A673 (cell line): ENCODE measurements around the gene BRWD1. TPM values are rescaled to one million over a fixed set of nuclear protein-coding genes. Genes with fewer than 3 reads are reported as not detected.
"Not testable (repeated sequence)": the region's sequence is repeated elsewhere in the genome, so short reads cannot be mapped to it uniquely, and the experiment has no call there.

ENCODE experiments used
- BruUV-seq: library from RNA; stranded (reverse); fragments of 400-500 nt; replicated peaks from 2 replicates; lab custom pipeline; 2021; lab: Mats Ljungman, UMichigan
- CTCF ChIA-PET: fragments of 300-600 bp; sonication (Branson Sonifier 250); formaldehyde crosslinking; loops from one replicate; lab custom pipeline; 2022; ENCODE audit warnings: antibody characterized with exemption; lab: Charles Lee
- POLR2A ChIA-PET: fragments of 300-600 bp; sonication (Branson Sonifier 250); formaldehyde crosslinking; loops from one replicate; lab custom pipeline; 2022; ENCODE audit warnings: antibody characterized with exemption; ENCODE audit not compliant: low non-redundant PET; lab: Charles Lee
- DNase-seq: peaks from one replicate; pipeline ENCODE4 v3.0.0-alpha.2; 2015; ENCODE audit warnings: low spot score
- H3K27ac ChIP-seq: fragments of 200-600 bp; sonication (generic); 2 replicates; pipeline ENCODE4 v1.5.1; 2016; ENCODE audit warnings: mixed run types, low read depth, mild to moderate bottlenecking, mixed read lengths, antibody characterized with exemption, low read length; ENCODE audit not compliant: poor library complexity, severe bottlenecking
- H3K27me3 ChIP-seq: fragments of 200-600 bp; sonication (generic); replicated peaks from 2 replicates; pipeline ENCODE4 v1.6.1; 2017; ENCODE audit warnings: mixed run types, low read depth, mild to moderate bottlenecking, mixed read lengths, antibody characterized with exemption, low read length; ENCODE audit not compliant: insufficient read depth, poor library complexity
- H3K36me3 ChIP-seq: fragments of 200-600 bp; sonication (generic); 2 replicates; pipeline ENCODE4 v1.6.1; 2016; ENCODE audit warnings: mixed run types, mild to moderate bottlenecking, mixed read lengths, antibody characterized with exemption, low read length; ENCODE audit not compliant: insufficient read depth, poor library complexity, severe bottlenecking
- H3K4me1 ChIP-seq: fragments of 200-600 bp; sonication (generic); 2 replicates; pipeline ENCODE4 v1.6.1; 2017; ENCODE audit warnings: mixed run types, mild to moderate bottlenecking, mixed read lengths, antibody characterized with exemption, low read length; ENCODE audit not compliant: insufficient read depth, poor library complexity, severe bottlenecking
- H3K4me3 ChIP-seq: fragments of 200-600 bp; sonication (generic); 2 replicates; pipeline ENCODE4 v1.5.1; 2016; ENCODE audit warnings: low read depth, mixed run types, mild to moderate bottlenecking, mixed read lengths, low read length; ENCODE audit not compliant: poor library complexity, severe bottlenecking
- H3K9me3 ChIP-seq: fragments of 200-600 bp; sonication (generic); 2 replicates; pipeline ENCODE4 v1.6.1; 2016; ENCODE audit warnings: mixed run types, low read depth, mild to moderate bottlenecking, mixed read lengths, antibody characterized with exemption, low read length; ENCODE audit not compliant: poor library complexity, severe bottlenecking
- EZH2 ChIP-seq: fragments of 200-600 bp; sonication (generic); IDR thresholded peaks from 2 replicates; pipeline ENCODE4 v1.6.1; 2017; ENCODE audit warnings: borderline replicate concordance, low read depth, mild to moderate bottlenecking, mixed read lengths, antibody characterized with exemption, low read length; ENCODE audit not compliant: poor library complexity, severe bottlenecking
- intact Hi-C: fragments of 100-400 bp; cut with micrococcal nuclease; formaldehyde crosslinking; loops from one replicate; pipeline ENCODE4 v1.10.0; 2022; ENCODE audit not compliant: unreplicated experiment
- total RNA-seq: library from RNA; stranded (reverse); gene quantifications from 2 replicates; pipeline ENCODE4 v1.2.3, GENCODE V29; 2021
- TF ChIP-seq, protein P1 (sequence below): fragments of 300-800, 200-600 bp; sonication (generic); conservative IDR thresholded peaks from 2 replicates; pipeline ENCODE4 v1.5.1; 2017; ENCODE audit warnings: low read depth, mild to moderate bottlenecking, antibody characterized with exemption, low read length, moderate library complexity, mixed read lengths

BRWD1 gene
- total RNA-seq, 1 experiment from 2014 or later, result 27.6 TPM

DNA sequence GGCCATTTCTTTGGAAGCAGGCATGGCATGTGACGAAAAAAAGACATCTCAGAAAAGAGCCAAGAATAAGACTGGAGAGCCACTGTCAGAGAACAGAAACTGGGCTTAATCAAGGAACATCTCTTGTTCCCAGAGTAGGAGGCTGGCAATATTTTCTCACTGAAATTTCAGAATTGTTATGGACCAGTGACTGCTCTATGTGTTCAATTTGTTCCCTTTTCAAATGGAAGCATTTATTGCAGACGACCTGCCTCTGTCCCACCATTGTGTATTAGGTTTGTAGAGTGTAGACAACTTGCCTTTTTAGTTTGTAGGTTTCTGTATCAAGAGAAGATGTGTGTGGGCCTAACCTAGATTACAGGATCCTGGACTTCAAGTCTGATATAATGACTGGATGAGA lies 148.9 kb downstream of the BRWD1 start:
- H3K36me3 ChIP-seq, result no peaks in the 10 kb centered on the region
- no TSS peak for BruUV-seq
- H3K4me3 ChIP-seq, result no peak overlapping the region
- H3K9me3 ChIP-seq, result peaks cover 9% of the 10 kb centered on the region
- POLR2A ChIA-PET, result no interaction called here
- TF ChIP-seq, protein P1, sequence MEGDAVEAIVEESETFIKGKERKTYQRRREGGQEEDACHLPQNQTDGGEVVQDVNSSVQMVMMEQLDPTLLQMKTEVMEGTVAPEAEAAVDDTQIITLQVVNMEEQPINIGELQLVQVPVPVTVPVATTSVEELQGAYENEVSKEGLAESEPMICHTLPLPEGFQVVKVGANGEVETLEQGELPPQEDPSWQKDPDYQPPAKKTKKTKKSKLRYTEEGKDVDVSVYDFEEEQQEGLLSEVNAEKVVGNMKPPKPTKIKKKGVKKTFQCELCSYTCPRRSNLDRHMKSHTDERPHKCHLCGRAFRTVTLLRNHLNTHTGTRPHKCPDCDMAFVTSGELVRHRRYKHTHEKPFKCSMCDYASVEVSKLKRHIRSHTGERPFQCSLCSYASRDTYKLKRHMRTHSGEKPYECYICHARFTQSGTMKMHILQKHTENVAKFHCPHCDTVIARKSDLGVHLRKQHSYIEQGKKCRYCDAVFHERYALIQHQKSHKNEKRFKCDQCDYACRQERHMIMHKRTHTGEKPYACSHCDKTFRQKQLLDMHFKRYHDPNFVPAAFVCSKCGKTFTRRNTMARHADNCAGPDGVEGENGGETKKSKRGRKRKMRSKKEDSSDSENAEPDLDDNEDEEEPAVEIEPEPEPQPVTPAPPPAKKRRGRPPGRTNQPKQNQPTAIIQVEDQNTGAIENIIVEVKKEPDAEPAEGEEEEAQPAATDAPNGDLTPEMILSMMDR, result no peak
- TF ChIP-seq EZH2, result no peak
- no peak overlapping the region for H3K27ac ChIP-seq
- CTCF ChIA-PET, result no interaction called here
- intact Hi-C loops, result no loop called here
- no peaks in the 10 kb centered on the region for H3K27me3 ChIP-seq
- DNase-seq, result no peak
- no peaks in the 10 kb centered on the region for H3K4me1 ChIP-seq

DNA sequence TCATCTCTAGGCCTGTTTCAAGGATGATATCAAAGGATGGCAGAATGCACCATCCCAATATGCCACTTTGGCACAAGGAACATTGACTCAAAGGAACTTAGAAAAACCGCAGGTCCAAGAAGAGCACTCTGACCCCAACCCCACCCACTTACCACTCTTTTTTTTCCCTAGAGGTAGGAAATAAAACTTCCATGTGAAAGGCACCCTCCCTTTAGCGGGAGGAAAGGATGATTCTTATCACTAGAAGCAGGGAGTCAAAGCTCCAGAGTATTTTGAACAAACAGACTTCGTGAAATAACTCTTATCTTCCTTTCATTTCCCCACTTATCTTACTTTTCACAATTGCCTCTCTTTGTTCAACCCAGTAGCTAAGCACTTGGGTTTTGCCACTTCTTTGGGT lies 152.4 kb downstream of the BRWD1 start:
- DNase-seq, result no peak
- no peak overlapping the region for H3K27ac ChIP-seq
- no TSS peak for BruUV-seq
- CTCF ChIA-PET, result no interaction called here
- TF ChIP-seq, protein P1, result no peak
- TF ChIP-seq EZH2, result no peak
- H3K4me1 ChIP-seq, result no peaks in the 10 kb centered on the region
- intact Hi-C loops, result no loop called here
- POLR2A ChIA-PET, result no interaction called here
- H3K36me3 ChIP-seq, result no peaks in the 10 kb centered on the region
- H3K27me3 ChIP-seq, result no peaks in the 10 kb centered on the region
- no peak overlapping the region for H3K4me3 ChIP-seq
- peaks cover 9% of the 10 kb centered on the region for H3K9me3 ChIP-seq

DNA sequence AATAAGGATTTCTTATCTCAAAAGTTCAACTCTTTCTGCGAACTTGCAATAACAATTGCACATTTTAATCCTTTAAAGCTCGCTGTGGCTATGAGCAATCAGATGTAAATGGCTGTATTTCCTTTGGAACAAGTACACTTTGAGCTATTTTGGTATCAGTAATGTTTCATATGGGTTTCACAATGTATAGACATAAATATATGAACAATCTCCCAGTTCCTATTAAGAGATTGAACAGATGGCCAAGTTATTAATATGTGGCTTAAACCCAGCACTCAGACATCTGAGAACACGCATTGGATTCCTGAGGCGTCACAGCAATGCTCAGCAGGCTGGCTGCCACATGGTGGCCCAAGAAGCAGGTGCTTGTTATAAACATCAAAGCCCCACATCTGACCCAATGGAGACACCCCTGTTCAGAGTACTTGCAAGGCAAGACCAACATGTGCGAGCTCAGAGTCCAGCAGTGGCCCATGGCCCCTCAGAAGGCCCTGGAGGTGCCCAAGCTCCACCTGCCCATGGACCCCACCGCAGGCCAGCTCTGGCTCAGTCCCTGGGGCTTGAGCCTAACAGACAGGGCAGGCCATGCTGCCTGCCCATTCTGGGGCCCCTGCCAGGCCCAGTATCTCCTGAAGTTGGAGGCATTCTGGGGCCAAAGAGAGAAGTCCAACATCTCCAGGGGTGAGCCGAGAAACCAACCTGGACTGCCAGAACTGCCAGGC lies 153.9 kb downstream of the BRWD1 start:
- TF ChIP-seq, protein P1, result no peak
- no peak for TF ChIP-seq EZH2
- ChIA-PET CTCF (no interaction called here), POLR2A (no interaction called here)
- Histone ChIP-seq H3K4me1 (no peaks in the 10 kb centered on the region), H3K36me3 (no peaks in the 10 kb centered on the region), H3K4me3 (no peak overlapping the region), H3K27me3 (no peaks in the 10 kb centered on the region), H3K9me3 (peaks cover 6% of the 10 kb centered on the region), H3K27ac (no peak overlapping the region)
- no TSS peak for BruUV-seq
- no peak for DNase-seq
- intact Hi-C loops, result no loop called here

DNA sequence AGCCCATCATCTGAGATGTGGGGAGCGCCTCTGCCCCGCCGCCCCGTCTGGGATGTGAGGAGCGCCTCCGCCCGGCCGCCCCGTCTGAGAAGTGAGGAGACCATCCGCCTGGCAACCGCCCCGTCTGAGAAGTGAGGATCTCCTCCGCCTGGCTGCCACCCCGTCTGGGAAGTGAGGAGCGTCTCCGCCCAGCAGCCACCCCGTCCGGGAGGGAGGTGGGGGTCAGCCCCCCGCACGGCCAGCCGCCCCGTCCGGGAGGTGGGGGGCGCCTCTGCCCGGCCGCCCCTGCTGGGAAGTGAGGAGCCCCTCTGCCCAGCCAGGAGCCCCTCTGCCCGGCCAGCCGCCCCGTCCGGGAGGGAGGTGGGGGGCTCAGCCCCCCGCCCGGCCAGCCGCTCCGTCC lies 156.2 kb downstream of the BRWD1 start:
- DNase-seq, H3K27ac ChIP-seq, H3K36me3 ChIP-seq, CTCF ChIA-PET, POLR2A ChIA-PET, H3K4me1 ChIP-seq, BruUV-seq, H3K4me3 ChIP-seq, H3K27me3 ChIP-seq, intact Hi-C loops, H3K9me3 ChIP-seq: not testable (repeated sequence)
